NCI-H446 treated with DMSO at 0.1 percent for 48 hours (cell line): ENCODE measurements around the gene DOK6.
"Not testable (repeated sequence)": the region's sequence is repeated elsewhere in the genome, so short reads cannot be mapped to it uniquely, and the experiment has no call there.

Experiments
- DNase-seq: peaks from one replicate; lab custom pipeline; 2025; lab: John Stamatoyannopoulos, UW

DOK6 gene

GRCh38 chr18:69814861-69815385, 414.2 kb downstream of the DOK6 start:
- no peak for DNase-seq

GRCh38 chr18:69817335-69817940, 416.8 kb downstream of the DOK6 start:
- no peak for DNase-seq

- DNase-seq = no peak
Measured at GRCh38 chr18:69819460-69819859, 418.8 kb downstream of the DOK6 start.

- DNase-seq = no peak
Measured at GRCh38 chr18:69820538-69820937, 419.9 kb downstream of the DOK6 start.

- DNase-seq = no peak
Measured at GRCh38 chr18:69830189-69830588, 429.5 kb downstream of the DOK6 start.

- DNase-seq = not testable (repeated sequence)
Measured at GRCh38 chr18:69834980-69835379, 434.3 kb downstream of the DOK6 start.

- no peak for DNase-seq
Measured at GRCh38 chr18:69838003-69838402, 437.3 kb downstream of the DOK6 start.

GRCh38 chr18:69838620-69839411, 438.1 kb downstream of the DOK6 start:
- no peak for DNase-seq

GRCh38 chr18:69839497-69839896, 438.8 kb downstream of the DOK6 start:
- no peak for DNase-seq

GRCh38 chr18:69840001-69840400, 439.3 kb downstream of the DOK6 start:
- DNase-seq = no peak

- no peak for DNase-seq
Measured at GRCh38 chr18:69840445-69840844, 439.8 kb downstream of the DOK6 start.

GRCh38 chr18:69841117-69841516, 440.4 kb downstream of the DOK6 start:
- DNase-seq = no peak

- DNase-seq = no peak
Measured at GRCh38 chr18:69843015-69843414, 442.3 kb downstream of the DOK6 start.

GRCh38 chr18:69844656-69845055, 444.0 kb downstream of the DOK6 start:
- DNase-seq = no peak

- DNase-seq = peak; percentile 35
Measured at GRCh38 chr18:69845593-69846506, 445.2 kb downstream of the DOK6 start.

- no peak for DNase-seq
Measured at GRCh38 chr18:69853051-69853450, 452.4 kb downstream of the DOK6 start.

GRCh38 chr18:69854455-69854854, 453.8 kb downstream of the DOK6 start:
- DNase-seq = no peak

- DNase-seq = no peak
Measured at GRCh38 chr18:69858897-69859296, 458.2 kb downstream of the DOK6 start.

- not testable (repeated sequence) for DNase-seq
Measured at GRCh38 chr18:69864802-69865201, 464.1 kb downstream of the DOK6 start.

- DNase-seq = no peak
Measured at GRCh38 chr18:69865776-69866175, 465.1 kb downstream of the DOK6 start.

GRCh38 chr18:69866212-69866611, 465.5 kb downstream of the DOK6 start:
- no peak for DNase-seq

GRCh38 chr18:69870736-69871135, 470.0 kb downstream of the DOK6 start:
- DNase-seq = no peak
